IMR-90 (cell line): ENCODE data around the gene RUBCN. TPM values are rescaled to one million over a fixed set of nuclear protein-coding genes. Genes with fewer than 3 reads are reported as not detected.
"Not testable (repeated sequence)": the region's sequence is repeated elsewhere in the genome, so short reads cannot be mapped to it uniquely, and the experiment has no call there.

Experiments used
- ATAC-seq: fragments of 200-7000 bp; cut with Tn5 transposase; 2 replicates; pipeline ENCODE4 v1.9.1; 2020; ENCODE audit warnings: low read depth, mild to moderate bottlenecking, moderate library complexity
- BruUV-seq: library from RNA; stranded (reverse); fragments of 400-500 nt; replicated peaks from 2 replicates; lab custom pipeline; 2021; lab: Mats Ljungman, UMichigan
- CTCF ChIA-PET: fragments of 300-600 bp; formaldehyde crosslinking; extraction: SDS; loops from one replicate; lab custom pipeline; 2021; ENCODE audit warnings: antibody characterized with exemption; lab: Yijun Ruan, JAX
- POLR2A ChIA-PET: fragments of 300-600 bp; sonication (Branson Sonifier 250); formaldehyde crosslinking; loops from one replicate; lab custom pipeline; 2022; ENCODE audit warnings: antibody characterized with exemption; ENCODE audit not compliant: unreplicated experiment; lab: Charles Lee
- DNase-seq: peaks from one replicate; pipeline ENCODE4 v3.0.0; 2013
- H2AFZ ChIP-seq: replicated peaks from 2 replicates; pipeline ENCODE3; 2013; ENCODE audit warnings: low read length, mild to moderate bottlenecking; ENCODE audit not compliant: poor library complexity
- H2AK5ac ChIP-seq: 2 replicates; pipeline ENCODE4 v1.6.1; 2013; ENCODE audit warnings: low read depth, low read length, inconsistent platforms
- H2AK9ac ChIP-seq: replicated peaks from 2 replicates; pipeline ENCODE3; 2013; ENCODE audit warnings: mild to moderate bottlenecking, low read depth, low read length, moderate library complexity; ENCODE audit not compliant: poor library complexity
- H2BK120ac ChIP-seq: 2 replicates; pipeline ENCODE4 v1.6.1; 2013; ENCODE audit warnings: low read depth, low read length, inconsistent platforms
- H2BK15ac ChIP-seq: 3 replicates; pipeline ENCODE4 v1.6.1; 2013; ENCODE audit warnings: low read depth, low read length, inconsistent platforms
- H2BK20ac ChIP-seq: 2 replicates; pipeline ENCODE4 v1.6.1; 2013; ENCODE audit warnings: low read depth, mild to moderate bottlenecking, inconsistent platforms, low read length, moderate library complexity
- H2BK5ac ChIP-seq: 2 replicates; pipeline ENCODE4 v1.6.1; 2013; ENCODE audit warnings: mild to moderate bottlenecking, low read depth, low read length, inconsistent platforms; ENCODE audit not compliant: poor library complexity, severe bottlenecking
- H3K14ac ChIP-seq: replicated peaks from 2 replicates; pipeline ENCODE4 v1.6.1; 2013; ENCODE audit warnings: low read depth, low read length, inconsistent platforms
- H3K18ac ChIP-seq: 2 replicates; pipeline ENCODE4 v1.6.1; 2013; ENCODE audit warnings: low read depth, low read length, control low read depth
- H3K23ac ChIP-seq: 2 replicates; pipeline ENCODE4 v1.6.1; 2013; ENCODE audit warnings: low read depth, low read length, inconsistent platforms
- H3K27ac ChIP-seq: 2 replicates; pipeline ENCODE4 v1.5.1; 2013; ENCODE audit warnings: mild to moderate bottlenecking, control low read depth, low read length; ENCODE audit not compliant: insufficient read depth
- H3K27me3 ChIP-seq: 2 replicates; pipeline ENCODE4 v1.6.1; 2013; ENCODE audit warnings: low read length; ENCODE audit not compliant: control insufficient read depth, insufficient read depth
- H3K36me3 ChIP-seq: 2 replicates; pipeline ENCODE4 v1.6.1; 2013; ENCODE audit warnings: low read length, mixed read lengths; ENCODE audit not compliant: control insufficient read depth, insufficient read depth
- H3K4ac ChIP-seq: 2 replicates; pipeline ENCODE4 v1.6.1; 2013; ENCODE audit warnings: low read depth, low read length, inconsistent platforms
- H3K4me1 ChIP-seq: 2 replicates; pipeline ENCODE4 v1.6.1; 2013; ENCODE audit warnings: low read length, mixed read lengths; ENCODE audit not compliant: control insufficient read depth, insufficient read depth
- H3K4me2 ChIP-seq: 2 replicates; pipeline ENCODE4 v1.6.1; 2013; ENCODE audit warnings: low read depth, mild to moderate bottlenecking, control low read depth, low read length, moderate library complexity
- H3K4me3 ChIP-seq: 2 replicates; pipeline ENCODE4 v1.5.1; 2013; ENCODE audit warnings: low read depth, mild to moderate bottlenecking, control low read depth, low read length, moderate library complexity; ENCODE audit not compliant: insufficient read depth
- H3K56ac ChIP-seq: 2 replicates; pipeline ENCODE4 v1.6.1; 2013; ENCODE audit warnings: low read length, inconsistent platforms; ENCODE audit not compliant: insufficient read depth; ENCODE audit errors: extremely low read depth
- H3K79me1 ChIP-seq, 2 experiments: 2 replicates each; pipeline ENCODE4 v1.6.1; 2013; ENCODE audit warnings: low read length in 2 of 2, inconsistent platforms in 1 of 2, low read depth in 1 of 2
- H3K9ac ChIP-seq: 2 replicates; pipeline ENCODE4 v1.6.1; 2013; ENCODE audit warnings: low read depth, low read length, control low read depth
- H3K9me1 ChIP-seq: 2 replicates; pipeline ENCODE4 v1.6.1; 2013; ENCODE audit warnings: low read length, inconsistent platforms; ENCODE audit not compliant: insufficient read depth
- H3K9me3 ChIP-seq: 2 replicates; pipeline ENCODE4 v1.6.1; 2013; ENCODE audit warnings: low read length; ENCODE audit not compliant: control insufficient read depth, insufficient read depth
- H4K20me1 ChIP-seq: 2 replicates; pipeline ENCODE4 v1.6.1; 2013; ENCODE audit warnings: low read length, inconsistent platforms; ENCODE audit not compliant: insufficient read depth
- H4K5ac ChIP-seq: 2 replicates; pipeline ENCODE4 v1.6.1; 2013; ENCODE audit warnings: mild to moderate bottlenecking, low read depth, low read length, control low read depth
- H4K8ac ChIP-seq, 2 experiments: 2 replicates each; pipeline ENCODE4 v1.6.1; 2013; ENCODE audit warnings: low read depth in 2 of 2, low read length in 2 of 2, control low read depth in 1 of 2, inconsistent platforms in 1 of 2
- H4K91ac ChIP-seq: 2 replicates; pipeline ENCODE4 v1.6.1; 2013; ENCODE audit warnings: low read depth, low read length, inconsistent platforms; ENCODE audit not compliant: insufficient read depth
- WGBS, 2 experiments: methylation state at CpG; one replicate each; pipeline versions ENCODE4 v1.1.5 to v1.1.7; 2013; ENCODE audit warnings: missing lambda C conversion rate in 2 of 2; ENCODE audit not compliant: insufficient read length in 1 of 2; ENCODE audit errors: extremely low coverage in 2 of 2; 5-methylcytosine and 5-hydroxymethylcytosine counted together
- dilution Hi-C: fragments of 300-500 bp; cut with HindIII; formaldehyde crosslinking; loops from one replicate; pipeline ENCODE4 v1.14.3; 2018; ENCODE audit warnings: low sequenced_read_pairs; ENCODE audit not compliant: unreplicated experiment
- in situ Hi-C: fragments of 300-500 bp; cut with MboI; formaldehyde crosslinking; loops from 3 replicates; pipeline ENCODE4 v1.14.3; 2019; ENCODE audit warnings: low sequenced_read_pairs, inconsistent platforms, mixed read lengths
- intact Hi-C: fragments of 100-400 bp; cut with micrococcal nuclease; formaldehyde crosslinking; loops from 2 replicates; pipeline ENCODE4 v1.10.0; 2022
- polyA plus RNA-seq, 3 experiments: library from polyadenylated mRNA; depleted of rRNA; stranded (reverse); fragments of >200 nt; gene quantifications; 2 replicates each; pipeline ENCODE4 v1.2.3, GENCODE V29; 2012; ENCODE audit warnings: low replicate concordance in 1 of 3
- total RNA-seq: library from RNA; depleted of rRNA; stranded (reverse); fragments of >200 nt; gene quantifications from 2 replicates; pipeline ENCODE4 v1.2.3, GENCODE V29; 2012

RUBCN gene
- total and polyA plus RNA-seq, 2 of the 4 experiments (the other 2 are of a cell fraction): 10.8 to 12.6 TPM

DNA sequence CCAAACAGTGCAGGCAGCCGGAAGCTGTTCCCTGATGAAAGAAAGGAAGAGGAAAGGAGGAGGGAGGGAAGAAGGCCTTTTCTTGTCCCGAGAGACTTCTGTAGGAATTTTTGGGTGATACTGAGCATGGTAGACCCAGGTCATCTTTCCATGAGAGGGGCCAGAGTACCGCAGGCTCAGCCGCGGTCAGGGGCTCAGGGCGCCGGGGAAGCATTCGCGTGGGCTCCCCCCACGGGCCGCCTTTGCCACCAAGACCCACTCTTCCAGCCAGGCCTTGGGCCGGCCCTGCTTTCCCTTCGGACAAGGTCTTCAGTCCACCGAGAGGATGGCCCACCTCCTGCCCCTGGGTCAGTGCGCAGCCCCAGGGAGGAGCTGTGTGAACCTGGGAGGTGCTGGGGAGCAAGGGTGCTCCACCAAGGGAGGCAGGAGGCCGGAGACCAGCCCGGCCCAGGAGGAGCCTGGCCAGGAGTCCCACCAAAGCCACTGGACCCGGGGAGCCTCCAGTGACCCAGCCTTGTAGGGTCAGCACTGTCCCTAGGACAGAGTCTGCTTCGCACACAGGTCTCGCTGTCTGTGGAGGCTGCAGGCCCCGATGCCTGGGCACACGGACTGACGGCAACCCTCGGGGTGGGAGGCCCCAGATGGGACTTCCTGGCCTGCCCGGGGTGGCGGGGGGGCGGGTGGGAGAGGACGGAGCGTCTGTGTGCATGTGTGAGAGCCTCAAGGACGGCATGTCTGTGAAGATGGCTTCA is 79.0 kb downstream of the RUBCN start:
- H4K5ac ChIP-seq, H3K4ac ChIP-seq, ATAC-seq, H2AK9ac ChIP-seq, H3K9ac ChIP-seq, H4K8ac ChIP-seq, H2BK15ac ChIP-seq, H2BK20ac ChIP-seq, H3K79me1 ChIP-seq, H4K20me1 ChIP-seq, H2AK5ac ChIP-seq, H3K4me1 ChIP-seq, CTCF ChIA-PET, H3K56ac ChIP-seq, H3K9me3 ChIP-seq, H3K4me2 ChIP-seq, H3K4me3 ChIP-seq, H3K18ac ChIP-seq, H3K9me1 ChIP-seq, in situ Hi-C loops, H2BK5ac ChIP-seq, H3K23ac ChIP-seq, DNase-seq, H2BK120ac ChIP-seq, BruUV-seq, dilution Hi-C loops, H3K36me3 ChIP-seq, H4K91ac ChIP-seq, H3K27ac ChIP-seq, H3K27me3 ChIP-seq, POLR2A ChIA-PET, H3K14ac ChIP-seq, intact Hi-C loops, H2AFZ ChIP-seq: not testable (repeated sequence)
- WGBS, 2 experiments: no CpG with 5 or more reads among the region's 30 CpGs

DNA sequence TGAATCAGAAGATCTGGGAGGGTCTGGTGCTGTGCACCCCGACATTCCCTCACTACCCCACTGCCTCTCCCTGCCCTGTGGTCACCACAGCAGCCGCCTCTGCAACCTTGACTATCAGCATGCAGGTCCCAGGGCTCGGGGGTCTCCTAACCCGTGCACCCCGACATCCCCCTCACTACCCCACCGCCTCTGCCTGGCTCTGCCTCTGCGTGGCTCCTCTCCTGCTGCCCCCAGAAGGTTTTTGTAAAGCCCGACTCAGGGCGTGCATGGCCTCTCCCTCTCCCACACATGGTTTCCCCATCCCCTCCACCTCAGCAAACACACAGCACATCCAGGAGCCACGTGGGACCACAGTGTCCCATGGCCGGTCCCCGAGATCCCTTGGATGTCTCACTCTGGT is 79.7 kb downstream of the RUBCN start:
- H2AK9ac ChIP-seq, ATAC-seq, H4K91ac ChIP-seq, H3K9me1 ChIP-seq, H3K9me3 ChIP-seq, H3K36me3 ChIP-seq, H4K8ac ChIP-seq, H3K27ac ChIP-seq, H3K79me1 ChIP-seq, H2BK15ac ChIP-seq, H3K27me3 ChIP-seq, H3K4me1 ChIP-seq, H3K14ac ChIP-seq, H4K5ac ChIP-seq, H2BK20ac ChIP-seq, CTCF ChIA-PET, H3K56ac ChIP-seq, H2BK5ac ChIP-seq, H3K4me3 ChIP-seq, DNase-seq, H2BK120ac ChIP-seq, BruUV-seq, H3K9ac ChIP-seq, H3K4me2 ChIP-seq, dilution Hi-C loops, in situ Hi-C loops, H2AK5ac ChIP-seq, H2AFZ ChIP-seq, H3K23ac ChIP-seq, intact Hi-C loops, H4K20me1 ChIP-seq, H3K18ac ChIP-seq, POLR2A ChIA-PET, H3K4ac ChIP-seq: not testable (repeated sequence)
- WGBS, 2 experiments: 83% methylated on average over 7 of the region's 12 CpGs; no CpG with 5 or more reads in 1 of the 2 experiments
